HCT116 (cell line): ENCODE measurements around the gene VRK1. TPM values are rescaled to one million over a fixed set of nuclear protein-coding genes. Genes with fewer than 3 reads are reported as not detected.

Experiments used
- ATAC-seq: fragments of 200-7000 bp; cut with Tn5 transposase; 2 replicates; pipeline ENCODE4 v1.9.1; 2020; ENCODE audit warnings: mild to moderate bottlenecking, moderate library complexity
- BruUV-seq: library from RNA; stranded (reverse); fragments of 400-500 nt; replicated peaks from 2 replicates; lab custom pipeline; 2021; lab: Mats Ljungman, UMichigan
- CTCF ChIA-PET: fragments of 300-600 bp; sonication (Branson Sonifier 250); formaldehyde crosslinking; loops from one replicate; lab custom pipeline; 2021; ENCODE audit warnings: antibody characterized with exemption; lab: Charles Lee
- POLR2A ChIA-PET: fragments of 300-600, 350-600 bp; sonication (Branson Sonifier 250); formaldehyde crosslinking; loops from one replicate; lab custom pipeline; 2021; ENCODE audit warnings: antibody characterized with exemption; lab: Charles Lee
- RAD21 ChIA-PET, 2 experiments: fragments of 300-600 bp; sonication (Branson Sonifier 250); formaldehyde crosslinking; loops; one replicate each; lab custom pipeline; 2023; ENCODE audit warnings: low total read pairs in 2 of 2; ENCODE audit not compliant: uncharacterized antibody in 2 of 2, unreplicated experiment in 2 of 2, low non-redundant PET in 1 of 2; lab: Charles Lee
- DNase-seq: peaks from one replicate; pipeline ENCODE4 v3.0.0-alpha.2; 2010; ENCODE audit warnings: low read depth, low spot score
- H2AFZ ChIP-seq: fragments of 200-600 bp; shearing (Covaris generic), sonication (generic); 2 replicates; pipeline ENCODE4 v1.6.1; 2017; ENCODE audit warnings: low read depth, mixed run types, mixed read lengths, antibody characterized with exemption, low read length; ENCODE audit not compliant: poor library complexity, severe bottlenecking
- H3K27ac ChIP-seq: 2 replicates; pipeline ENCODE4 v1.5.1; 2012; ENCODE audit warnings: low read depth, low read length
- H3K27me3 ChIP-seq: fragments of 200-600 bp; sonication (generic); 2 replicates; pipeline ENCODE4 v1.6.1; 2016; ENCODE audit warnings: mixed run types, low read length, mixed read lengths; ENCODE audit not compliant: insufficient read depth
- H3K36me3 ChIP-seq, 2 experiments: fragments of 200-500 bp in 1 of 2; fragments of 200-600 bp in 1 of 2; sonication (Bioruptor generic) in 1 of 2; sonication (generic) in 1 of 2; 2 replicates each; pipeline versions ENCODE4 v1.5.1 to v1.6.1; 2014 to 2016; ENCODE audit warnings: low read length in 2 of 2, inconsistent platforms in 1 of 2, mixed read lengths in 1 of 2, mixed run types in 1 of 2; ENCODE audit not compliant: insufficient read depth in 2 of 2, control insufficient read depth in 1 of 2
- H3K4me1 ChIP-seq, 2 experiments: fragments of 200-600 bp in 1 of 2; sonication (generic) in 1 of 2; 2 replicates each; pipeline versions ENCODE4 v1.5.1 to v1.6.1; 2012 to 2017; ENCODE audit warnings: low read length in 2 of 2, inconsistent platforms in 1 of 2, mild to moderate bottlenecking in 1 of 2, mixed read lengths in 1 of 2, mixed run types in 1 of 2, moderate library complexity in 1 of 2; ENCODE audit not compliant: insufficient read depth in 2 of 2, control insufficient read depth in 1 of 2
- H3K4me2 ChIP-seq: fragments of 200-600 bp; sonication (generic); 2 replicates; pipeline ENCODE4 v1.6.1; 2017; ENCODE audit warnings: mixed run types, low read length, mixed read lengths
- H3K4me3 ChIP-seq, 2 experiments: fragments of 200-600 bp in 1 of 2; sonication (generic) in 1 of 2; replicated peaks in 1 of 2; 2 replicates each; pipeline ENCODE4 v1.5.1; 2011 to 2016; ENCODE audit warnings: low read length in 2 of 2, control low read depth in 1 of 2, low read depth in 1 of 2, mild to moderate bottlenecking in 1 of 2, mixed read lengths in 1 of 2, mixed run types in 1 of 2
- H3K79me2 ChIP-seq: fragments of 200-600 bp; sonication (generic); 2 replicates; pipeline ENCODE4 v1.6.1; 2017; ENCODE audit warnings: mild to moderate bottlenecking, mixed run types, low read length, moderate library complexity, mixed read lengths; ENCODE audit not compliant: insufficient read depth
- H3K9ac ChIP-seq: fragments of 200-600 bp; sonication (generic); 2 replicates; pipeline ENCODE4 v1.6.1; 2016; ENCODE audit warnings: low read length, mixed read lengths
- H3K9me2 ChIP-seq: fragments of 200-600 bp; sonication (generic), shearing (Covaris generic); 2 replicates; pipeline ENCODE4 v1.6.1; 2017; ENCODE audit warnings: mixed run types, mild to moderate bottlenecking, moderate library complexity; ENCODE audit not compliant: insufficient read depth
- H3K9me3 ChIP-seq, 2 experiments: fragments of 200-500 bp in 1 of 2; fragments of 200-600 bp in 1 of 2; sonication (Bioruptor generic) in 1 of 2; sonication (generic) in 1 of 2; 2 replicates each; pipeline ENCODE4 v1.6.1; 2014 to 2017; ENCODE audit warnings: low read length in 2 of 2, mixed read lengths in 2 of 2, inconsistent platforms in 1 of 2, low read depth in 1 of 2, mild to moderate bottlenecking in 1 of 2, mixed run types in 1 of 2, moderate library complexity in 1 of 2; ENCODE audit not compliant: control insufficient read depth in 1 of 2, insufficient read depth in 1 of 2
- H4K20me1 ChIP-seq: fragments of 200-600 bp; sonication (generic), shearing (Covaris generic); 2 replicates; pipeline ENCODE4 v1.6.1; 2017; ENCODE audit warnings: mixed run types, mild to moderate bottlenecking, moderate library complexity; ENCODE audit not compliant: insufficient read depth
- CEBPB ChIP-seq: IDR thresholded peaks from 2 replicates; pipeline ENCODE4 v1.6.1; 2012; ENCODE audit warnings: low read depth
- EZH2 ChIP-seq: fragments of 200-600 bp; sonication (generic); IDR thresholded peaks from 2 replicates; pipeline ENCODE4 v1.6.1; 2017; ENCODE audit warnings: antibody characterized with exemption, mixed run types
- EZH2phosphoT487 ChIP-seq: fragments of 200-600 bp; IDR thresholded peaks from 2 replicates; pipeline ENCODE4 v1.6.1; 2018; ENCODE audit warnings: antibody characterized with exemption, borderline replicate concordance
- JUND ChIP-seq: IDR thresholded peaks from 2 replicates; pipeline ENCODE4 v1.6.1; 2012
- POLR2A ChIP-seq: IDR thresholded peaks from 2 replicates; pipeline ENCODE4 v1.7.0; 2011; ENCODE audit warnings: borderline replicate concordance; ENCODE audit not compliant: insufficient read depth, insufficient read length; ENCODE audit errors: extremely low read depth
- POLR2AphosphoS5 ChIP-seq: IDR thresholded peaks from 2 replicates; pipeline ENCODE4 v1.6.1; 2011; ENCODE audit warnings: mild to moderate bottlenecking, low read depth, low read length, moderate library complexity
- SIN3A ChIP-seq: IDR thresholded peaks from 2 replicates; pipeline ENCODE4 v1.6.1; 2012; ENCODE audit warnings: low read depth
- SP1 ChIP-seq: IDR thresholded peaks from 2 replicates; pipeline ENCODE4 v1.6.1; 2012; ENCODE audit warnings: low read depth
- SRF ChIP-seq: IDR thresholded peaks from 2 replicates; pipeline ENCODE4 v1.6.1; 2012; ENCODE audit warnings: low read depth
- intact Hi-C: fragments of 100-400 bp; cut with micrococcal nuclease; formaldehyde crosslinking; loops from 2 replicates; pipeline ENCODE4 v1.10.0; 2022
- total RNA-seq: library from RNA; stranded (reverse); gene quantifications from one replicate; pipeline ENCODE4 v1.2.1, GENCODE V29; 2021; ENCODE audit not compliant: unreplicated experiment
- TF ChIP-seq, protein P1 (sequence below): IDR thresholded peaks from 2 replicates; pipeline ENCODE4 v1.6.1; 2012; ENCODE audit warnings: low read depth
- TF ChIP-seq, protein P2 (sequence below): IDR thresholded peaks from 2 replicates; pipeline ENCODE4 v1.6.1; 2011; ENCODE audit warnings: mild to moderate bottlenecking, low read length, moderate library complexity; ENCODE audit not compliant: insufficient replicate concordance; ENCODE audit errors: extremely low read depth
- TF ChIP-seq, protein P3 (sequence below): IDR thresholded peaks from 2 replicates; pipeline ENCODE4 v1.6.1; 2012
- TF ChIP-seq, protein P4 (sequence below), 3 experiments: fragments of 200-600 bp in 1 of 3; sonication (generic) in 1 of 3; IDR thresholded peaks in 2 of 3; conservative IDR thresholded peaks in 1 of 3; 2 replicates each; pipeline ENCODE4 v1.5.1; 2012 to 2017; ENCODE audit warnings: low read depth in 2 of 3, low read length in 2 of 3, antibody characterized with exemption in 1 of 3, borderline replicate concordance in 1 of 3, control low read depth in 1 of 3, mild to moderate bottlenecking in 1 of 3, mixed read lengths in 1 of 3, mixed run types in 1 of 3, moderate library complexity in 1 of 3; ENCODE audit not compliant: insufficient read depth in 1 of 3
- TF ChIP-seq, protein P5 (sequence below): IDR thresholded peaks from 2 replicates; pipeline ENCODE4 v1.6.1; 2012

The VRK1 gene
- total RNA-seq, 1 experiment from 2014 or later = 51.4 TPM

DNA sequence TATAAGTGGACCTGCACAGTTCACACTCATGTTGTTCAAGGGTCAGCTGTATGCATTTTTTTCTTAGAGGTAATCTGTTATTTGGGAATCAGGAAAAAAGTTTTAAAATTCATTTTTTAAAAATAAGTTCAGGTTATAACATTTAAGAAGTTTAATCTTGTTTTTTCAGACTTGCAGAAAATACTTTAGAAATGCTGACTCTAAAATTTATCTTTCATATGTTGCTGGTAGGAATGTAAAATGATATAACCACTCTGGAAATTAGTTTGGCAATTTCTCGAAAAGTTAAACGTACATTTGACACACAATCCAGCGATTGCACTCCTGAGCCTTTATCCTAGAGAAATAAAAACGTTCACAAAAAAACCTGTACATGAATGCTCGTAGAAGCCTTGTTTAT lies 4.7 kb downstream of the VRK1 start:
- H3K27ac ChIP-seq = no peak overlapping the region
- H2AFZ ChIP-seq = no peak overlapping the region
- H3K79me2 ChIP-seq = peaks cover 95% of the 10 kb centered on the region
- TF ChIP-seq, protein P1, sequence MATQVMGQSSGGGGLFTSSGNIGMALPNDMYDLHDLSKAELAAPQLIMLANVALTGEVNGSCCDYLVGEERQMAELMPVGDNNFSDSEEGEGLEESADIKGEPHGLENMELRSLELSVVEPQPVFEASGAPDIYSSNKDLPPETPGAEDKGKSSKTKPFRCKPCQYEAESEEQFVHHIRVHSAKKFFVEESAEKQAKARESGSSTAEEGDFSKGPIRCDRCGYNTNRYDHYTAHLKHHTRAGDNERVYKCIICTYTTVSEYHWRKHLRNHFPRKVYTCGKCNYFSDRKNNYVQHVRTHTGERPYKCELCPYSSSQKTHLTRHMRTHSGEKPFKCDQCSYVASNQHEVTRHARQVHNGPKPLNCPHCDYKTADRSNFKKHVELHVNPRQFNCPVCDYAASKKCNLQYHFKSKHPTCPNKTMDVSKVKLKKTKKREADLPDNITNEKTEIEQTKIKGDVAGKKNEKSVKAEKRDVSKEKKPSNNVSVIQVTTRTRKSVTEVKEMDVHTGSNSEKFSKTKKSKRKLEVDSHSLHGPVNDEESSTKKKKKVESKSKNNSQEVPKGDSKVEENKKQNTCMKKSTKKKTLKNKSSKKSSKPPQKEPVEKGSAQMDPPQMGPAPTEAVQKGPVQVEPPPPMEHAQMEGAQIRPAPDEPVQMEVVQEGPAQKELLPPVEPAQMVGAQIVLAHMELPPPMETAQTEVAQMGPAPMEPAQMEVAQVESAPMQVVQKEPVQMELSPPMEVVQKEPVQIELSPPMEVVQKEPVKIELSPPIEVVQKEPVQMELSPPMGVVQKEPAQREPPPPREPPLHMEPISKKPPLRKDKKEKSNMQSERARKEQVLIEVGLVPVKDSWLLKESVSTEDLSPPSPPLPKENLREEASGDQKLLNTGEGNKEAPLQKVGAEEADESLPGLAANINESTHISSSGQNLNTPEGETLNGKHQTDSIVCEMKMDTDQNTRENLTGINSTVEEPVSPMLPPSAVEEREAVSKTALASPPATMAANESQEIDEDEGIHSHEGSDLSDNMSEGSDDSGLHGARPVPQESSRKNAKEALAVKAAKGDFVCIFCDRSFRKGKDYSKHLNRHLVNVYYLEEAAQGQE = no peak
- TF ChIP-seq, protein P2, sequence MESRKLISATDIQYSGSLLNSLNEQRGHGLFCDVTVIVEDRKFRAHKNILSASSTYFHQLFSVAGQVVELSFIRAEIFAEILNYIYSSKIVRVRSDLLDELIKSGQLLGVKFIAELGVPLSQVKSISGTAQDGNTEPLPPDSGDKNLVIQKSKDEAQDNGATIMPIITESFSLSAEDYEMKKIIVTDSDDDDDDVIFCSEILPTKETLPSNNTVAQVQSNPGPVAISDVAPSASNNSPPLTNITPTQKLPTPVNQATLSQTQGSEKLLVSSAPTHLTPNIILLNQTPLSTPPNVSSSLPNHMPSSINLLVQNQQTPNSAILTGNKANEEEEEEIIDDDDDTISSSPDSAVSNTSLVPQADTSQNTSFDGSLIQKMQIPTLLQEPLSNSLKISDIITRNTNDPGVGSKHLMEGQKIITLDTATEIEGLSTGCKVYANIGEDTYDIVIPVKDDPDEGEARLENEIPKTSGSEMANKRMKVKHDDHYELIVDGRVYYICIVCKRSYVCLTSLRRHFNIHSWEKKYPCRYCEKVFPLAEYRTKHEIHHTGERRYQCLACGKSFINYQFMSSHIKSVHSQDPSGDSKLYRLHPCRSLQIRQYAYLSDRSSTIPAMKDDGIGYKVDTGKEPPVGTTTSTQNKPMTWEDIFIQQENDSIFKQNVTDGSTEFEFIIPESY = no peak
- no peak for TF ChIP-seq JUND
- TF ChIP-seq, protein P3, sequence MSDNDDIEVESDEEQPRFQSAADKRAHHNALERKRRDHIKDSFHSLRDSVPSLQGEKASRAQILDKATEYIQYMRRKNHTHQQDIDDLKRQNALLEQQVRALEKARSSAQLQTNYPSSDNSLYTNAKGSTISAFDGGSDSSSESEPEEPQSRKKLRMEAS = no peak
- TF ChIP-seq, protein P4, sequence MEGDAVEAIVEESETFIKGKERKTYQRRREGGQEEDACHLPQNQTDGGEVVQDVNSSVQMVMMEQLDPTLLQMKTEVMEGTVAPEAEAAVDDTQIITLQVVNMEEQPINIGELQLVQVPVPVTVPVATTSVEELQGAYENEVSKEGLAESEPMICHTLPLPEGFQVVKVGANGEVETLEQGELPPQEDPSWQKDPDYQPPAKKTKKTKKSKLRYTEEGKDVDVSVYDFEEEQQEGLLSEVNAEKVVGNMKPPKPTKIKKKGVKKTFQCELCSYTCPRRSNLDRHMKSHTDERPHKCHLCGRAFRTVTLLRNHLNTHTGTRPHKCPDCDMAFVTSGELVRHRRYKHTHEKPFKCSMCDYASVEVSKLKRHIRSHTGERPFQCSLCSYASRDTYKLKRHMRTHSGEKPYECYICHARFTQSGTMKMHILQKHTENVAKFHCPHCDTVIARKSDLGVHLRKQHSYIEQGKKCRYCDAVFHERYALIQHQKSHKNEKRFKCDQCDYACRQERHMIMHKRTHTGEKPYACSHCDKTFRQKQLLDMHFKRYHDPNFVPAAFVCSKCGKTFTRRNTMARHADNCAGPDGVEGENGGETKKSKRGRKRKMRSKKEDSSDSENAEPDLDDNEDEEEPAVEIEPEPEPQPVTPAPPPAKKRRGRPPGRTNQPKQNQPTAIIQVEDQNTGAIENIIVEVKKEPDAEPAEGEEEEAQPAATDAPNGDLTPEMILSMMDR (IDR thresholded peaks at IDR 0.05 in 2 of 3, conservative IDR thresholded peaks at IDR 0.05 in 1 of 3; ENCODE audit: borderline replicate concordance in 1 of 3, insufficient read depth in 1 of 3, low read depth in 2 of 3, low read length in 2 of 3) = no peak
- TF ChIP-seq SIN3A = no peak
- no peak for TF ChIP-seq SRF
- TF ChIP-seq CEBPB = no peak
- no peak for TF ChIP-seq SP1
- TF ChIP-seq, protein P5, sequence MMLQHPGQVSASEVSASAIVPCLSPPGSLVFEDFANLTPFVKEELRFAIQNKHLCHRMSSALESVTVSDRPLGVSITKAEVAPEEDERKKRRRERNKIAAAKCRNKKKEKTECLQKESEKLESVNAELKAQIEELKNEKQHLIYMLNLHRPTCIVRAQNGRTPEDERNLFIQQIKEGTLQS = no peak
- no peak for TF ChIP-seq EZH2phosphoT487
- TF ChIP-seq EZH2 = no peak
- no peak for TF ChIP-seq POLR2AphosphoS5
- TF ChIP-seq POLR2A = no peak
- H3K9me3 ChIP-seq = no peaks in the 10 kb centered on the region
- no peaks in the 10 kb centered on the region for H3K27me3 ChIP-seq
- intact Hi-C loops = no loop called here
- ChIA-PET CTCF (no interaction called here), RAD21 (no interaction called here), POLR2A (no interaction called here)
- H3K36me3 ChIP-seq = no peaks in the 10 kb centered on the region
- H3K4me2 ChIP-seq = no peak overlapping the region
- no peaks in the 10 kb centered on the region for H3K9me2 ChIP-seq
- H3K4me1 ChIP-seq = peaks cover 3 to 10% of the 10 kb centered on the region in 2 experiments; a peak in 3 of 4 replicates
- BruUV-seq = no TSS peak
- H3K9ac ChIP-seq = no peak overlapping the region
- ATAC-seq = no peak
- H3K4me3 ChIP-seq = no peak overlapping the region
- peaks cover 28% of the 10 kb centered on the region; the same call in 1 of the 2 replicates for H4K20me1 ChIP-seq
- no peak for DNase-seq
